NCI-H1048 (cell line): ENCODE data around the gene PARP15.
A peak's percentile ranks its signal among the peaks of the same experiment; 100 is the strongest.
"Not testable (repeated sequence)": the region's sequence is repeated elsewhere in the genome, so short reads cannot be mapped to it uniquely, and the experiment has no call there.

Experiments used
- DNase-seq: peaks from one replicate; lab custom pipeline; 2025; lab: John Stamatoyannopoulos, UW

The PARP15 gene

GRCh38 chr3:122668930-122669730 lies 91.7 kb downstream of the PARP15 start:
- no peak for DNase-seq

- DNase-seq = no peak
Measured at GRCh38 chr3:122671553-122671952, 94.1 kb downstream of the PARP15 start.

- DNase-seq = no peak
Measured at GRCh38 chr3:122674339-122674738, 96.9 kb downstream of the PARP15 start.

- no peak for DNase-seq
Measured at GRCh38 chr3:122676759-122677158, 99.3 kb downstream of the PARP15 start.

- no peak for DNase-seq
Measured at GRCh38 chr3:122677216-122677615, 99.8 kb downstream of the PARP15 start.

- no peak for DNase-seq
Measured at GRCh38 chr3:122678506-122678905, 101.1 kb downstream of the PARP15 start.

- DNase-seq = peak; percentile 42
Measured at GRCh38 chr3:122679085-122679881, 101.8 kb downstream of the PARP15 start.

- no peak for DNase-seq
Measured at GRCh38 chr3:122679882-122680474, 102.5 kb downstream of the PARP15 start.

- DNase-seq = peak; percentile 14
Measured at GRCh38 chr3:122680475-122681283, 103.2 kb downstream of the PARP15 start, which contains the start of gene PARP14. TSS of gene PARP14 (plus strand) at chr3:122680839. CDS start at chr3:122680884, 45 bp downstream.

- DNase-seq = no peak
Measured at GRCh38 chr3:122681284-122681973, 104.0 kb downstream of the PARP15 start.

GRCh38 chr3:122681974-122682409 lies 104.5 kb downstream of the PARP15 start:
- no peak for DNase-seq

GRCh38 chr3:122682778-122683411 lies 105.4 kb downstream of the PARP15 start:
- DNase-seq = not testable (repeated sequence)

- no peak for DNase-seq
Measured at GRCh38 chr3:122687298-122687697, 109.8 kb downstream of the PARP15 start.
